ENCODE measurements around the gene PNPLA2.

The PNPLA2 gene

GRCh38 chr11:802693-803466, 15.8 kb upstream of the PNPLA2 start:
- peaks cover 4% of the 10 kb centered on the region; the same call in 1 of the 2 replicates for H3K4me1 ChIP-seq (ENCODE audit: insufficient read depth, low read length)
- H3K4me3 ChIP-seq (ENCODE audit: low read length) = no peak overlapping the region
- no peak overlapping the region for H3K27ac ChIP-seq (ENCODE audit: low read length)
- no peaks in the 10 kb centered on the region for H3K9me3 ChIP-seq (ENCODE audit: insufficient read depth, low read depth, low read length)
- H3K9ac ChIP-seq (ENCODE audit: low read depth, low read length) = no peak overlapping the region
- no peaks in the 10 kb centered on the region for H3K27me3 ChIP-seq (ENCODE audit: insufficient read depth, low read length)
- H3K36me3 ChIP-seq (ENCODE audit: insufficient read depth, low read depth, low read length) = peaks cover 18% of the 10 kb centered on the region; the same call in 1 of the 2 replicates

GRCh38 chr11:803467-803742, 15.3 kb upstream of the PNPLA2 start:
- no peak overlapping the region for H3K4me3 ChIP-seq (ENCODE audit: low read length)
- no peak overlapping the region; the same call in 1 of the 2 replicates for H3K9ac ChIP-seq (ENCODE audit: low read depth, low read length)
- peaks cover 18% of the 10 kb centered on the region; the same call in 1 of the 2 replicates for H3K36me3 ChIP-seq (ENCODE audit: insufficient read depth, low read depth, low read length)
- H3K4me1 ChIP-seq (ENCODE audit: insufficient read depth, low read length) = peaks cover 4% of the 10 kb centered on the region; the same call in 1 of the 2 replicates
- H3K9me3 ChIP-seq (ENCODE audit: insufficient read depth, low read depth, low read length) = no peaks in the 10 kb centered on the region
- no peak overlapping the region for H3K27ac ChIP-seq (ENCODE audit: low read length)
- H3K27me3 ChIP-seq (ENCODE audit: insufficient read depth, low read length) = no peaks in the 10 kb centered on the region

GRCh38 chr11:803770-804598, 14.7 kb upstream of the PNPLA2 start:
- peak overlapping the region; percentile 79; the same call in 1 of the 2 replicates for H3K9ac ChIP-seq (ENCODE audit: low read depth, low read length)
- peaks cover 18% of the 10 kb centered on the region; the same call in 1 of the 2 replicates for H3K36me3 ChIP-seq (ENCODE audit: insufficient read depth, low read depth, low read length)
- no peaks in the 10 kb centered on the region for H3K9me3 ChIP-seq (ENCODE audit: insufficient read depth, low read depth, low read length)
- H3K27ac ChIP-seq (ENCODE audit: low read length) = no peak overlapping the region
- peak overlapping the region; percentile 79 for H3K4me3 ChIP-seq (ENCODE audit: low read length)
- H3K4me1 ChIP-seq (ENCODE audit: insufficient read depth, low read length) = peaks cover 4% of the 10 kb centered on the region; the same call in 1 of the 2 replicates
- H3K27me3 ChIP-seq (ENCODE audit: insufficient read depth, low read length) = no peaks in the 10 kb centered on the region

- peak overlapping the region; percentile 79; the same call in 1 of the 2 replicates for H3K9ac ChIP-seq (ENCODE audit: low read depth, low read length)
- H3K9me3 ChIP-seq (ENCODE audit: insufficient read depth, low read depth, low read length) = no peaks in the 10 kb centered on the region
- peak overlapping the region; percentile 79 for H3K4me3 ChIP-seq (ENCODE audit: low read length)
- H3K4me1 ChIP-seq (ENCODE audit: insufficient read depth, low read length) = peaks cover 4% of the 10 kb centered on the region; the same call in 1 of the 2 replicates
- H3K36me3 ChIP-seq (ENCODE audit: insufficient read depth, low read depth, low read length) = peaks cover 18% of the 10 kb centered on the region; the same call in 1 of the 2 replicates
- H3K27me3 ChIP-seq (ENCODE audit: insufficient read depth, low read length) = no peaks in the 10 kb centered on the region
- H3K27ac ChIP-seq (ENCODE audit: low read length) = no peak overlapping the region
Measured at GRCh38 chr11:804599-804964, 14.1 kb upstream of the PNPLA2 start.

- peaks cover 32% of the 10 kb centered on the region for H3K36me3 ChIP-seq (ENCODE audit: insufficient read depth, low read depth, low read length)
- peak overlapping the region; percentile 97 for H3K4me3 ChIP-seq (ENCODE audit: low read length)
- peaks cover 10% of the 10 kb centered on the region; the same call in 1 of the 2 replicates for H3K4me1 ChIP-seq (ENCODE audit: insufficient read depth, low read length)
- peak overlapping the region; percentile 100 for H3K27ac ChIP-seq (ENCODE audit: low read length)
- no peaks in the 10 kb centered on the region for H3K27me3 ChIP-seq (ENCODE audit: insufficient read depth, low read length)
- H3K9me3 ChIP-seq (ENCODE audit: insufficient read depth, low read depth, low read length) = no peaks in the 10 kb centered on the region
- peak overlapping the region; percentile 100 for H3K9ac ChIP-seq (ENCODE audit: low read depth, low read length)
Measured at GRCh38 chr11:808427-809286, 10.1 kb upstream of the PNPLA2 start.

- H3K9ac ChIP-seq (ENCODE audit: low read depth, low read length) = peak within 1 kb of the TSS; percentile 100
- H3K27ac ChIP-seq (ENCODE audit: low read length) = peak within 1 kb of the TSS; percentile 100
- peaks cover 37% of the 10 kb centered on the region for H3K36me3 ChIP-seq (ENCODE audit: insufficient read depth, low read depth, low read length)
- peaks cover 8% of the 10 kb centered on the region; the same call in 1 of the 2 replicates for H3K4me1 ChIP-seq (ENCODE audit: insufficient read depth, low read length)
- no peaks in the 10 kb centered on the region for H3K9me3 ChIP-seq (ENCODE audit: insufficient read depth, low read depth, low read length)
- peak within 1 kb of the TSS; percentile 97 for H3K4me3 ChIP-seq (ENCODE audit: low read length)
- H3K27me3 ChIP-seq (ENCODE audit: insufficient read depth, low read length) = no peaks in the 10 kb centered on the region
Measured at GRCh38 chr11:809287-810039, 9.3 kb upstream of the PNPLA2 start, which contains the start of gene RPLP2. TSS of gene RPLP2 (plus strand) at chr11:809967. CDS start at chr11:810235, 268 bp downstream.

GRCh38 chr11:810040-810567, 8.6 kb upstream of the PNPLA2 start:
- H3K4me1 ChIP-seq (ENCODE audit: insufficient read depth, low read length) = peaks cover 6% of the 10 kb centered on the region; the same call in 1 of the 2 replicates
- no peaks in the 10 kb centered on the region for H3K9me3 ChIP-seq (ENCODE audit: insufficient read depth, low read depth, low read length)
- H3K36me3 ChIP-seq (ENCODE audit: insufficient read depth, low read depth, low read length) = peaks cover 41% of the 10 kb centered on the region
- peak overlapping the region; percentile 100 for H3K9ac ChIP-seq (ENCODE audit: low read depth, low read length)
- H3K27me3 ChIP-seq (ENCODE audit: insufficient read depth, low read length) = no peaks in the 10 kb centered on the region
- H3K27ac ChIP-seq (ENCODE audit: low read length) = peak overlapping the region; percentile 80
- peak overlapping the region; percentile 97 for H3K4me3 ChIP-seq (ENCODE audit: low read length)

GRCh38 chr11:811446-812245, 7.1 kb upstream of the PNPLA2 start:
- H3K4me1 ChIP-seq (ENCODE audit: insufficient read depth, low read length) = peaks cover 6% of the 10 kb centered on the region; the same call in 1 of the 2 replicates
- no peak overlapping the region for H3K27ac ChIP-seq (ENCODE audit: low read length)
- peak overlapping the region; percentile 97 for H3K4me3 ChIP-seq (ENCODE audit: low read length)
- H3K9ac ChIP-seq (ENCODE audit: low read depth, low read length) = peak overlapping the region; percentile 100; the same call in 1 of the 2 replicates
- peaks cover 42% of the 10 kb centered on the region for H3K36me3 ChIP-seq (ENCODE audit: insufficient read depth, low read depth, low read length)
- no peaks in the 10 kb centered on the region for H3K9me3 ChIP-seq (ENCODE audit: insufficient read depth, low read depth, low read length)
- H3K27me3 ChIP-seq (ENCODE audit: insufficient read depth, low read length) = no peaks in the 10 kb centered on the region

- no peak overlapping the region for H3K4me3 ChIP-seq (ENCODE audit: low read length)
Measured at GRCh38 chr11:812390-812789, 6.3 kb upstream of the PNPLA2 start.

GRCh38 chr11:813072-813455, 5.7 kb upstream of the PNPLA2 start:
- Histone ChIP-seq H3K4me3 (ENCODE audit: low read length) (no peak overlapping the region), H3K4me1 (ENCODE audit: insufficient read depth, low read length) (peaks cover 6% of the 10 kb centered on the region; the same call in 1 of the 2 replicates), H3K27ac (ENCODE audit: low read length) (no peak overlapping the region), H3K9me3 (ENCODE audit: insufficient read depth, low read depth, low read length) (no peaks in the 10 kb centered on the region), H3K36me3 (ENCODE audit: insufficient read depth, low read depth, low read length) (peaks cover 42% of the 10 kb centered on the region), H3K27me3 (ENCODE audit: insufficient read depth, low read length) (no peaks in the 10 kb centered on the region), H3K9ac (ENCODE audit: low read depth, low read length) (no peak overlapping the region)

More at GRCh38 chr11:812390-812789, 6.3 kb upstream of the PNPLA2 start:
- no peaks in the 10 kb centered on the region for H3K9me3 ChIP-seq (ENCODE audit: insufficient read depth, low read depth, low read length)
- H3K36me3 ChIP-seq (ENCODE audit: insufficient read depth, low read depth, low read length) = peaks cover 42% of the 10 kb centered on the region
- peaks cover 6% of the 10 kb centered on the region; the same call in 1 of the 2 replicates for H3K4me1 ChIP-seq (ENCODE audit: insufficient read depth, low read length)
- no peaks in the 10 kb centered on the region for H3K27me3 ChIP-seq (ENCODE audit: insufficient read depth, low read length)
- no peak overlapping the region for H3K9ac ChIP-seq (ENCODE audit: low read depth, low read length)
- no peak overlapping the region for H3K27ac ChIP-seq (ENCODE audit: low read length)

Data from iPS-20b (cell line).